ENCODE measurements around the gene CIB1. TPM values are rescaled to one million over a fixed set of nuclear protein-coding genes. Genes with fewer than 3 reads are reported as not detected.

CIB1 gene
- total RNA-seq, 1 donor from 2014 or later, result 42.7 TPM

- Histone ChIP-seq H3K36me3 (peaks cover 0 to 47% of the 10 kb centered on the region in 2 donors), H3K27me3 (no peaks in the 10 kb centered on the region), H3K4me3 (no peak overlapping the region), H3K27ac (peak overlapping the region; percentile 40), H3K4me1 (peaks cover 47% of the 10 kb centered on the region), H3K9me3 (no peaks in the 10 kb centered on the region)
- DNase-seq (ENCODE audit: extremely low spot score in 2 of 2), result no peak
- intact Hi-C loops (cut with DNase I), result no loop called here
- TF ChIP-seq POLR2AphosphoS5 (IDR thresholded peaks at IDR 0.05; ENCODE audit: insufficient read depth in 1 of 2, low read depth in 1 of 2), result no peak
- TF ChIP-seq POLR2A (IDR thresholded peaks at IDR 0.05), result no peak
- TF ChIP-seq, protein P1, sequence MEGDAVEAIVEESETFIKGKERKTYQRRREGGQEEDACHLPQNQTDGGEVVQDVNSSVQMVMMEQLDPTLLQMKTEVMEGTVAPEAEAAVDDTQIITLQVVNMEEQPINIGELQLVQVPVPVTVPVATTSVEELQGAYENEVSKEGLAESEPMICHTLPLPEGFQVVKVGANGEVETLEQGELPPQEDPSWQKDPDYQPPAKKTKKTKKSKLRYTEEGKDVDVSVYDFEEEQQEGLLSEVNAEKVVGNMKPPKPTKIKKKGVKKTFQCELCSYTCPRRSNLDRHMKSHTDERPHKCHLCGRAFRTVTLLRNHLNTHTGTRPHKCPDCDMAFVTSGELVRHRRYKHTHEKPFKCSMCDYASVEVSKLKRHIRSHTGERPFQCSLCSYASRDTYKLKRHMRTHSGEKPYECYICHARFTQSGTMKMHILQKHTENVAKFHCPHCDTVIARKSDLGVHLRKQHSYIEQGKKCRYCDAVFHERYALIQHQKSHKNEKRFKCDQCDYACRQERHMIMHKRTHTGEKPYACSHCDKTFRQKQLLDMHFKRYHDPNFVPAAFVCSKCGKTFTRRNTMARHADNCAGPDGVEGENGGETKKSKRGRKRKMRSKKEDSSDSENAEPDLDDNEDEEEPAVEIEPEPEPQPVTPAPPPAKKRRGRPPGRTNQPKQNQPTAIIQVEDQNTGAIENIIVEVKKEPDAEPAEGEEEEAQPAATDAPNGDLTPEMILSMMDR (IDR thresholded peaks at IDR 0.05), result no peak
Observed at GRCh38 chr15:90230610-90231009, 3.1 kb downstream of the CIB1 start.

DNA sequence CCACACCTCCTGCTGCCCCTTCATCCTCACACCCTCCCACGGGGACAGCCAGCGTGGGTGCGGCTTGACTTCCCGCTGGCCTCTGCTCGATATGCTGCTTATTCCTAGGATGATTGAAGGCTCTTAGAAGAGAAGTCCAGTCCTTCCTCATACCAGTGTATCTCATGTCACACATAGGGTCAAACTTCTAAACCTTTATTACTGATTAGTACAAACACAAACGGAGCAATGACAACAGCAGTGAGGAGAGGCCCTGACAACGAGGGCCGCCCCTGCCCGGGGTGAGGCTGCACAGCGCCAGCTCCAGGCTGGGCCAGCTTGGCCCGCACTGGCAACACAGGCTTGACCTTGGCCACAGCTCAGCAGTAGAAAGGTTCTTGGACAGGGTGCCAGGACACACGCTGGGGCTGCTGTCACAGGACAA lies 3.7 kb downstream of the CIB1 start:
- Histone ChIP-seq H3K9me3 (no peaks in the 10 kb centered on the region), H3K4me1 (peaks cover 47% of the 10 kb centered on the region), H3K36me3 (peaks cover 0 to 52% of the 10 kb centered on the region in 2 donors), H3K27ac (peak overlapping the region; percentile 40), H3K4me3 (no peak overlapping the region), H3K27me3 (no peaks in the 10 kb centered on the region)
- no peak for DNase-seq (ENCODE audit: extremely low spot score in 2 of 2)
- intact Hi-C loops (cut with DNase I), result no loop called here
- TF ChIP-seq, protein P1 (IDR thresholded peaks at IDR 0.05), result no peak
- TF ChIP-seq POLR2AphosphoS5 (IDR thresholded peaks at IDR 0.05; ENCODE audit: insufficient read depth in 1 of 2, low read depth in 1 of 2), result no peak
- TF ChIP-seq POLR2A (IDR thresholded peaks at IDR 0.05), result no peak

- no peak overlapping the region for H3K27ac ChIP-seq
- H3K9me3 ChIP-seq, result no peaks in the 10 kb centered on the region
- H3K27me3 ChIP-seq, result no peaks in the 10 kb centered on the region
- DNase-seq (ENCODE audit: extremely low spot score in 2 of 2), result no peak
- H3K36me3 ChIP-seq, result peaks cover 0 to 63% of the 10 kb centered on the region in 2 donors
- intact Hi-C loops (cut with DNase I), result no loop called here
- no peak overlapping the region for H3K4me3 ChIP-seq
- TF ChIP-seq, protein P1 (IDR thresholded peaks at IDR 0.05), result no peak
- no peak for TF ChIP-seq POLR2AphosphoS5 (IDR thresholded peaks at IDR 0.05; ENCODE audit: insufficient read depth in 1 of 2, low read depth in 1 of 2)
- TF ChIP-seq POLR2A (IDR thresholded peaks at IDR 0.05), result no peak
- peaks cover 37% of the 10 kb centered on the region for H3K4me1 ChIP-seq
Observed at GRCh38 chr15:90228960-90229359, 4.8 kb downstream of the CIB1 start.

DNA sequence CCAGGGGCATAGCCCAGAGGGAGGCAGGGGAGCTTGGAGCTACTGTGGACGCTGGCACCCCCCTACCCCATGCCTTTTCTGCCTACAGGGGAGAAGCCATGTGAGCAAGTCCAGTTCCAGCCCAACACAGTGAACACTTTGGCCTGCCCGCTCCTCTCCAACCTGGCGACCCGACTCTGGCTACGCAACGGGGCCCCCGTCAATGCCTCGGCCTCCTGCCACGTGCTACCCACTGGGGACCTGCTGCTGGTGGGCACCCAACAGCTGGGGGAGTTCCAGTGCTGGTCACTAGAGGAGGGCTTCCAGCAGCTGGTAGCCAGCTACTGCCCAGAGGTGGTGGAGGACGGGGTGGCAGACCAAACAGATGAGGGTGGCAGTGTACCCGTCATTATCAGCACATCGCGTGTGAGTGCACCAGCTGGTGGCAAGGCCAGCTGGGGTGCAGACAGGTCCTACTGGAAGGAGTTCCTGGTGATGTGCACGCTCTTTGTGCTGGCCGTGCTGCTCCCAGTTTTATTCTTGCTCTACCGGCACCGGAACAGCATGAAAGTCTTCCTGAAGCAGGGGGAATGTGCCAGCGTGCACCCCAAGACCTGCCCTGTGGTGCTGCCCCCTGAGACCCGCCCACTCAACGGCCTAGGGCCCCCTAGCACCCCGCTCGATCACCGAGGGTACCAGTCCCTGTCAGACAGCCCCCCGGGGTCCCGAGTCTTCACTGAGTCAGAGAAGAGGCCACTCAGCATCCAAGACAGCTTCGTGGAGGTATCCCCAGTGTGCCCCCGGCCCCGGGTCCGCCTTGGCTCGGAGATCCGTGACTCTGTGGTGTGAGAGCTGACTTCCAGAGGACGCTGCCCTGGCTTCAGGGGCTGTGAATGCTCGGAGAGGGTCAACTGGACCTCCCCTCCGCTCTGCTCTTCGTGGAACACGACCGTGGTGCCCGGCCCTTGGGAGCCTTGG lies 5.6 kb downstream of the CIB1 start:
- Histone ChIP-seq H3K27ac (no peak overlapping the region), H3K4me1 (peaks cover 36% of the 10 kb centered on the region), H3K36me3 (peaks cover 0 to 72% of the 10 kb centered on the region in 2 donors)

More for the DNA sequence above, 5.6 kb downstream of the CIB1 start:
- H3K4me3 ChIP-seq, result no peak overlapping the region
- no peaks in the 10 kb centered on the region for H3K9me3 ChIP-seq
- DNase-seq (ENCODE audit: extremely low spot score in 2 of 2), result no peak
- intact Hi-C loops (cut with DNase I), result no loop called here
- no peaks in the 10 kb centered on the region for H3K27me3 ChIP-seq
- TF ChIP-seq, protein P1 (IDR thresholded peaks at IDR 0.05), result no peak
- TF ChIP-seq POLR2AphosphoS5 (IDR thresholded peaks at IDR 0.05; ENCODE audit: insufficient read depth in 1 of 2, low read depth in 1 of 2) (no peak), POLR2A (IDR thresholded peaks at IDR 0.05) (no peak)

Data from vagina (tissue), 2 donors.